Breast epithelium (tissue), 3 donors: ENCODE measurements around the gene PCCB.

Experiments used
- POLR2A ChIP-seq: fragments of 450-650 bp; IDR thresholded peaks from one replicate; pipeline ENCODE4 v1.6.1; 2016; ENCODE audit warnings: antibody characterized with exemption, mild to moderate bottlenecking, moderate library complexity
- POLR2AphosphoS5 ChIP-seq, 3 donors: sonication (generic); formaldehyde crosslinking; IDR thresholded peaks; one replicate each; pipeline ENCODE4 v1.6.1; 2017; ENCODE audit warnings: antibody characterized with exemption in 3 of 3
- TF ChIP-seq, protein P1 (sequence below), 3 donors: fragments of 450-650 bp; IDR thresholded peaks; one replicate each; pipeline ENCODE4 v1.5.1; 2016 to 2017; ENCODE audit warnings: antibody characterized with exemption in 3 of 3, mild to moderate bottlenecking in 3 of 3, moderate library complexity in 3 of 3

DNA sequence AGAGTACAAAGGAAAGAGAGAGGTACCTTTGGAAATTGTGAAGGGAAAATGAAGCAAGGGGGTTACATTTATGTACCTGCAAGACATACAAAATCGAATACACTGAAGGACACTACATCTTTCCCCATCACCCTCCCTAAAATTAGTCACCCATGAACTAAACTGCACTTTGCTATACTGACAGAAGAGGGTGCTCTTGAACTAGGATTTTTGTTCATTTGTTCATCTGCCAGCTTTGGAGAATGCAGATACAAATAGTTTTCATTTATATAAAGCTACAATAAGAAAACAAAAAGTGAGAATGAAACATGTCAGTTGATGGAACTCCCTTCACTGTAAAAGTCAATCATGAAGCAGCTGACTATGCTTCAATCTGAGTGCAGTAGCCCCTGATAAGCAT, 55.7 kb downstream of the PCCB start:
- TF ChIP-seq, protein P1, sequence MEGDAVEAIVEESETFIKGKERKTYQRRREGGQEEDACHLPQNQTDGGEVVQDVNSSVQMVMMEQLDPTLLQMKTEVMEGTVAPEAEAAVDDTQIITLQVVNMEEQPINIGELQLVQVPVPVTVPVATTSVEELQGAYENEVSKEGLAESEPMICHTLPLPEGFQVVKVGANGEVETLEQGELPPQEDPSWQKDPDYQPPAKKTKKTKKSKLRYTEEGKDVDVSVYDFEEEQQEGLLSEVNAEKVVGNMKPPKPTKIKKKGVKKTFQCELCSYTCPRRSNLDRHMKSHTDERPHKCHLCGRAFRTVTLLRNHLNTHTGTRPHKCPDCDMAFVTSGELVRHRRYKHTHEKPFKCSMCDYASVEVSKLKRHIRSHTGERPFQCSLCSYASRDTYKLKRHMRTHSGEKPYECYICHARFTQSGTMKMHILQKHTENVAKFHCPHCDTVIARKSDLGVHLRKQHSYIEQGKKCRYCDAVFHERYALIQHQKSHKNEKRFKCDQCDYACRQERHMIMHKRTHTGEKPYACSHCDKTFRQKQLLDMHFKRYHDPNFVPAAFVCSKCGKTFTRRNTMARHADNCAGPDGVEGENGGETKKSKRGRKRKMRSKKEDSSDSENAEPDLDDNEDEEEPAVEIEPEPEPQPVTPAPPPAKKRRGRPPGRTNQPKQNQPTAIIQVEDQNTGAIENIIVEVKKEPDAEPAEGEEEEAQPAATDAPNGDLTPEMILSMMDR (IDR thresholded peaks at IDR 0.05), result no peak
- TF ChIP-seq POLR2A (no peak), POLR2AphosphoS5 (IDR thresholded peaks at IDR 0.05) (no peak)
